ENCODE measurements around the gene ADNP2.

GRCh38 chr18:80067897-80068296, 41.2 kb upstream of the ADNP2 start:
- TF ChIP-seq CTCF (IDR thresholded peaks at IDR 0.05): no peak
- no peak for TF ChIP-seq EZH2 (IDR thresholded peaks at IDR 0.05; ENCODE audit: borderline replicate concordance, insufficient read depth, low read depth, low read length, poor library complexity, severe bottlenecking)

Measured in B cell (primary cell).